Gastrocnemius medialis (tissue), 4 donors: ENCODE measurements around the gene DDX51.

Source experiments
- POLR2A ChIP-seq, 2 donors: fragments of 450-650 bp; IDR thresholded peaks; one replicate each; pipeline ENCODE4 v1.6.1; 2017; ENCODE audit warnings: antibody characterized with exemption in 2 of 2, mild to moderate bottlenecking in 2 of 2, moderate library complexity in 2 of 2
- TF ChIP-seq, protein P1 (sequence below), 5 experiments: fragments of 450-650 bp in 3 of 5; fragments of 200-600 bp in 2 of 5; sonication (generic) in 2 of 5; IDR thresholded peaks in 4 of 5; conservative IDR thresholded peaks in 1 of 5; 1 replicate in 4 of 5; 2 replicates in 1 of 5; pipeline ENCODE4 v1.5.1; 2016 to 2019; ENCODE audit warnings: antibody characterized with exemption in 5 of 5, mild to moderate bottlenecking in 3 of 5, moderate library complexity in 3 of 5

- TF ChIP-seq POLR2A (IDR thresholded peaks at IDR 0.05): no peak
- TF ChIP-seq, protein P1, sequence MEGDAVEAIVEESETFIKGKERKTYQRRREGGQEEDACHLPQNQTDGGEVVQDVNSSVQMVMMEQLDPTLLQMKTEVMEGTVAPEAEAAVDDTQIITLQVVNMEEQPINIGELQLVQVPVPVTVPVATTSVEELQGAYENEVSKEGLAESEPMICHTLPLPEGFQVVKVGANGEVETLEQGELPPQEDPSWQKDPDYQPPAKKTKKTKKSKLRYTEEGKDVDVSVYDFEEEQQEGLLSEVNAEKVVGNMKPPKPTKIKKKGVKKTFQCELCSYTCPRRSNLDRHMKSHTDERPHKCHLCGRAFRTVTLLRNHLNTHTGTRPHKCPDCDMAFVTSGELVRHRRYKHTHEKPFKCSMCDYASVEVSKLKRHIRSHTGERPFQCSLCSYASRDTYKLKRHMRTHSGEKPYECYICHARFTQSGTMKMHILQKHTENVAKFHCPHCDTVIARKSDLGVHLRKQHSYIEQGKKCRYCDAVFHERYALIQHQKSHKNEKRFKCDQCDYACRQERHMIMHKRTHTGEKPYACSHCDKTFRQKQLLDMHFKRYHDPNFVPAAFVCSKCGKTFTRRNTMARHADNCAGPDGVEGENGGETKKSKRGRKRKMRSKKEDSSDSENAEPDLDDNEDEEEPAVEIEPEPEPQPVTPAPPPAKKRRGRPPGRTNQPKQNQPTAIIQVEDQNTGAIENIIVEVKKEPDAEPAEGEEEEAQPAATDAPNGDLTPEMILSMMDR (IDR thresholded peaks at IDR 0.05 in 4 of 5, conservative IDR thresholded peaks at IDR 0.05 in 1 of 5): no peak
These were observed 15.9 kb upstream of the DDX51 start for GRCh38 chr12:132160016-132160415.
